GM21737 (cell line): ENCODE data around the gene KLHL26.
"Not testable (repeated sequence)": the region's sequence is repeated elsewhere in the genome, so short reads cannot be mapped to it uniquely, and the experiment has no call there.

ENCODE experiments used
- ATAC-seq: cut with Tn5 transposase; IDR thresholded peaks from one replicate; pipeline ENCODE4 v1.9.1; 2021; ENCODE audit warnings: mild to moderate bottlenecking, moderate library complexity; ENCODE audit not compliant: unreplicated experiment

KLHL26 gene, protein sequence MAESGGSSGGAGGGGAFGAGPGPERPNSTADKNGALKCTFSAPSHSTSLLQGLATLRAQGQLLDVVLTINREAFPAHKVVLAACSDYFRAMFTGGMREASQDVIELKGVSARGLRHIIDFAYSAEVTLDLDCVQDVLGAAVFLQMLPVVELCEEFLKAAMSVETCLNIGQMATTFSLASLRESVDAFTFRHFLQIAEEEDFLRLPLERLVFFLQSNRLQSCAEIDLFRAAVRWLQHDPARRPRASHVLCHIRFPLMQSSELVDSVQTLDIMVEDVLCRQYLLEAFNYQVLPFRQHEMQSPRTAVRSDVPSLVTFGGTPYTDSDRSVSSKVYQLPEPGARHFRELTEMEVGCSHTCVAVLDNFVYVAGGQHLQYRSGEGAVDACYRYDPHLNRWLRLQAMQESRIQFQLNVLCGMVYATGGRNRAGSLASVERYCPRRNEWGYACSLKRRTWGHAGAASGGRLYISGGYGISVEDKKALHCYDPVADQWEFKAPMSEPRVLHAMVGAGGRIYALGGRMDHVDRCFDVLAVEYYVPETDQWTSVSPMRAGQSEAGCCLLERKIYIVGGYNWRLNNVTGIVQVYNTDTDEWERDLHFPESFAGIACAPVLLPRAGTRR

DNA sequence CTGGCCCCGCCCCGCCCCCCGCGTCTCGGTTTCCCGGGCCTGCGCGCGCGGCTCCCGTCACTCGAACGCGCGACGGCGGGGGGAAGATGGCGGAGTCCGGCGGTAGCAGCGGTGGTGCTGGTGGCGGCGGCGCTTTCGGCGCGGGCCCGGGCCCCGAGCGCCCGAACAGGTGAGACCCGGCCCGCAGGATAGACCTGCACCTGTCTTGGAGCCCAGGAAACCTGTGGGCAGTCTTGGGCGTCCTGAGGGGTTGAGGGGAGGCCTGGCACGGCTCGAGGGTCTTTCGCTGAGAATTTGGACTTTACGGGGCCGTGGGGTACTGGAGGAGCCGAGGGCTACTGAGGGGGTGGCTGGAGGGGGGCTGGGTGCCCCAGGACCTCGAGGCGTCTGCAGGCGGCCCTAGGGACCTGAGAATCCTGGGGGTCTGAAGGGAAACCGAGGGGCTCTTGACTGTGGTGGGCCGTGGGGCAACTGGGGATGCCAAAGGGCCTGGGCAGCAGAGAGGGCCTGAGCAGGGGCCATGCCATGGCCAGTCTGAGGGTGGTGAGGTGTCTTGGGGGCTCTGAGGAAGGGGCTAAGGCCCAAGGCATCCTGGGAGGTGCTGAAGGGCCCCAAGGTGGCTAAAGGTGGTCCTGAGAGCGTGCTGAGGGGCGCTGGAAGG is at the start of gene KLHL26:
TSS of gene KLHL26 (plus strand) at position 60 of the 661 bp plus-strand sequence. CDS start at position 87, 27 bp downstream.
- no peak for ATAC-seq

DNA sequence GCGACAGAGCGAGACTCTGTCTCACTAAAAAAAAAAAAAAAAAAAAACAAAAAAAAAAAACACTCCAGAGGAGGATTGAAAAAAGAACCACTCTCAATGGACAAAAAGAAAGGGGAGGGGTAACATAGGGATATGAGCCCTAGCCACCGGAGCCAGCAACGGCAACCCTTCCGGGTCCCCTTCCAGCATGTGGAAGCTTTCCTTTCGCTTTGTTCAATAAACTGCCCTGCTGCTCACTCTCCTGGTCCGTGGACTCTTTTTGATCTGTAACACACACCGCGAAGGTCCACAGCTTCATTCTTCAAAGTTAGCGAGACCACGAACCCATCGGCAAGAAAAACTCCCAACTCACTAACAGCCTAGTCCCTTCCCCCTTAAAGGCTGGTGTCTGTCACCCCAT is 49.3 kb upstream of the KLHL26 start:
- ATAC-seq, result no peak

DNA sequence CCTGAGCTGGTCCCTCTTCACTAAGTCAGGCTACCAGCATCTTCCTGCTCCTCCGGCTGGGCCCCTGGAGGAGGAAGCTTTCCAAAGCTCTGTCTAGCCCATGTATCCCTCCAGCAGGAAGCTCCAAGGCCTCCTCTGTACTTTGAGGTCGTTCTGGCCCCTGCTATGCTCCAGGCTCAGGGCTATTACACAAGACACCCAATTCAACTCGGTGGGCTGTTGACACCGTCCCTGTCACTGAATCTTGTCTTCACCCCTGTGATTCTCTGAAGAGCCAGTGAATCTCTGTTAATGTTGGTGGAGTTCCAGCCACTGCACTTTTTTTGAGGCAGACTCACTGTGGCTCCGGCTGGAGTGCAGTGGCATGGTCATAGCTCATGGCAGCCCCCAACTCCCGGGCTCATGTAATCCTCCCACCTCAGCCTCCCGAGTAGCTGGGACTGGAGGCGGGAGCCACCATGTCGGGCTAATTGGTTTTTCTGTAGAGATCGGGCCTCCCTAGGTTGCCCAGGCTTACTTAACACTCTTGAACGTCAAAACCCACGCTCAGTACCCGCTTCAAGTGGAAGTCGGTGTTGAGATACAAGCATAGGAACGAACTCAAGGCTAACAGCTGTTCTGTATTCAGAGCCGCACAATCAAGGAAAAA is 48.7 kb upstream of the KLHL26 start:
- no peak for ATAC-seq

DNA sequence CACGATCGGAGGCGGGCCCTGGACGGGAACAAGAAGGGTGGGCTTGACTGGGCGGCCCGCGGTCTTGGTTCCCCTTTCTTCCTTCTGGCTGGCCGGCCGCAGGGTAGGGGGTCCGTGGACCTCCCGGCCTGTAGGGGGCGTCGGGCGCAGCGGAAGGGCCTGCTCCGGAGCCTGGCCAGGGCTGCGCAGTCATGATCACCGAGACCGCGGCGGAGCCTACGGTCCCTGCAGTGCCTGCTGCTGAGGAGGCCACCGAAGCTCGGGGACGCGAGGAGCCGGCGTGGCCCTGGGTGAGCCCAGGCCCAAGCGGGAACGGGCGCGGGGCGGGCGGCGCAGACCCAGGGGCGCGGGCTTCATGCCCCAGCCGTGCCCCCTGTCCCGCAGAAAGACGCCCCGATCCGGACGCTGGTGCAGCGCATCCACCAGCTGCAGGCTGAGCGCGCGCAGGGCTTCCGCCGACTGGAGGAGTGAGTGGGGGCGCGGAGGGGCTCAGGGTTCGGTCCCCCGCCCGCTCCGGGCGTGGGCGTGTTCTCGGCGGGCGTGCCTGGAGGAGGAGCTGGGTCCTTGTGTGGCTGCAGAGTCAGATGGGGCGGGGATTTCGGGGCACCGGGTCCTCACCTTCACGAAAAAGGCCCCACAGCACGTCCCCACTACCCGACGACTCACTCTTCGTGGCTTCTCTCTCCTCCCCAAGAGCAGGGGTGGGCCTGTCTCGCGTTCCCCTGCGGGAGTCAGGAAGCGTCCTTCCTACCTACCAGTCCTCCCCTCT is 48.0 kb upstream of the KLHL26 start, which contains the start of gene REX1BD:
TSS of gene REX1BD (plus strand) at position 188 of the 769 bp plus-strand sequence. CDS start at position 192, 4 bp downstream.
- ATAC-seq, result peak; percentile 72

DNA sequence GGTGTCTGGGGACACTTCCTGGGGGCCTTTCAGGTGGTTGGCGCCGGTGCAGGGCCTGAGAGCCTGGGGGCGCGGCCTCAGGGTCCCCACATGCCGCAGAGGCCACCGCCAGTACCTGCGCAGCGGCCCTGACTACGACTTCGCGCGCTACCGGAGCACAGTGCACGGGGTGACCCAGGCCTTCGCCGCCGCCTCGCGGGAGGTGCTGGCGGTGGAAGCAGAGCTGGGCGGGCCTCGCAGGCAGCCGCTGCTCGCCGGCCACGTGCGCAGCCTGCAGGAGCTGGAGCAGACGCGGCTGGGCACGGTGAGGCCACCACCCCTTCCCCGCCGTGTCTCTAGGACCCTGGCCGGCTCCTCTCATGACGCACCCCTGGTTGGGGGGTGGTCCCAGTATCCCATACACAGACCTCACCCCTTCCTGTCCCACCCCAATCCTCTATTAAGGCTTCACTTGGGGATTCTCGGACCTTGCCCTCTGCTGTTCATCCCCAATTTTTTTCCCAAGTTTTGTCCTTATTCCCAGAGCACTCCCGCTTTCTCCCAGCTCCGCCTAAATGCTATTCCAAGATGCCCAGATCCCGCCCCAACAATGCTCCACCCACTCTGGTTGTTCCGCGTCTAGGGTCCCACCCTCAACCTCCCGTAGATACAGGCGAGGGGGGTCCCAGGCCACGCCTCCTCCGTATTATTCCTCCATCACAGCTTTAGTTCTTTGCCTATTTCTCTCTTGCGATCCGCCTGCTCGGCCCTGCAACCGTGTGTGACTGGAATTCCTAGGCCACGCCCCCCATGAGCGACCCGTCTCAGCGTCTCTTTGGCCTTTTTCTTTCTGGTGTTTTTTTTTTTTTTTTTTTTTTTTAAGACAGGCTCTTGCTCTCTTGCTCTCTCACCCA is 47.2 kb upstream of the KLHL26 start:
- peak; percentile 39 for ATAC-seq

DNA sequence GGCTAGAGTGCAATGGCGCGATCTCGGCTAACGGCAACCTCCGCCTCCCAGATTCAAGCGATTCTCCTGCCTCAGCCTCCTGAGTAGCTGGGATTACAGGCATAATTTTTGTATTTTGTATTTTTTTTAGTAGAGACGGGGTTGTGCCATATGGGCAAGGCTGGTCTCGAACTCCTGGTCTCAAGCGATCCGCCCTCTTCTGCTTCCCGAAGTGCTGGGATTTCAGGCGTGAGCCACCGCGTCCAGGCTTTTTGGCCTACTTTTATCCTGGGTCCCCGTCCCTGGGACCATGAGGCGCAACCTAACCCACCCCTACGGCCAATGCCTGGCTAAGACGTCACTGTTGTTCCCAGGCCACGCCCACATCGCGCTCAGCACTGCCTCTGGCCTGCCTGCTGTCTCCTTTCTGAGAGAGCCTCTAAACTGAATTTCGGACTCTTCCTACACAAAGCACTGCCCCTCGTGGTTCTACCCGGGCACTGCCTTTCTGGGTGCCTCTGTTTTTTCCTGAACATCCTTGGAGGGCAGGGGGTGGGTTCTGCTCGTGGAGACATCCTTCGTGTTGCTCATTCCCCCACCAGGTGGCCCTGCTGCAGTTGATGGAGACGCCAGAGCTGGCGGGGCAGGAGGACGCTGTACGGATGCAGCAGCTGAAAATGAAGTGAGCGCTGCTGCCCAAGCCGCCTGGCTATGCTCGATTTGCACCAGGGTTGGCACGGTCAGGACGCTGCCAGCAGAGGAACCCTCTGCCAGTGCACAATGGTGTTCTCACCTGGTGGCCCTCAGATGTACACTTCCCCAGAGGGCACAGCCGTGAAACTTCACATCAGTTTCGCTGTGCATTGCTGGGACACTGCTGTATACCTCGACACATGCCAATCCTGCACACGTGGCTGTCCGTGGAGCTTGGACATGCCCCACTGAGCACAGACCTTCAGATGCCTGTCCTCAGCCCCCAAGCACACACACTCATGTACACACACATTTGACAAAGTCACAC is 46.3 kb upstream of the KLHL26 start:
- no peak for ATAC-seq

DNA sequence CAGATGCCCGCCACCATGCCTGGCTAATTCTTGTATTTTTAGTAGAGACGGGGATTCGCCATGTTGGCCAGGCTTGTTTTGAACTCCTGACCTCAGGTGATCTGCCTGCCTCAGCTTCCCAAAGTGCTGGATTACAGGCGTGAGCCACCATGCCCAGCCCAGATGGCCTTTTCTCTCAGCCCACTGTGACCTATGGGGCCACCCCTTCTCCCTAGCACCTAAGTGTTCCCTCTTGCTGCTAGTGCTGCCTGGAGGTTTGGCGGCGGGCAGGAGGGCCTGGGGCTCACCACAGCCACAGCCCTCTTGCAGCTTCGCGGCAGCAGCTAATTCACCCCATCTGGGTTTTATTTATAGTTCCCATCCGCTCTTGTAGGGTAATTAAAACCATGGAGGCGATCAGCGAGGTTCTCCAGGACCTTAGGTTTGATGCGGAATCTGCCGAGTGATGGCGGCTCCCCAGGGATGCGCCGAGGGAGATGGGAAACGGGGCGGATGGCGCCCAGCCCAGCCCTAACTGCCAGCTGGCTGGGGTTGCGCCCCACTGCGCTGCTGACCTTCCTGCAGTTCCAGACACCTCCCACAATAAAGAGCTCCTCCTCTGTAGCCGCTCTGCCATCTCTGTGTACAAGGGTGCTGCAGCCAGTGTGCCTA is 45.0 kb upstream of the KLHL26 start:
- no peak for ATAC-seq

DNA sequence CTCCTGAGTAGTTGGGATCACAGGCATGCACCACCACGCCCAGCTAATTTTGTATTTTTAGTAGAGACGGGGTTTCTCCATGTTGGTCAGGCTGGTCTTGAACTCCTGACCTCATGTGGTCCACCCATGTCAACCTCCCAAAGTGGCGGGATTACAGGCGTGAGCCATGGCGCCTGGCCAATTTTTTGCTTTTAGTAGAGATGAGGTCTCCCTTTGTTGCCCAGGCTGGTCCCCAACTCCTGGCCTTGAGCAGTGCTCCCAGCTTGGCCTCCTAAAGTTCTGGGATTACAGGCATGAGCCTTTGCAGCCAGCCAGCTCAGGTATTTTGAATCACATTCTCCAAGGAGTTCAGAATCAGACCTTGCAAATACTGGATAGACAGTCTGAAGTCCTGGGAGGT is 44.1 kb upstream of the KLHL26 start:
- ATAC-seq, result not testable (repeated sequence)

DNA sequence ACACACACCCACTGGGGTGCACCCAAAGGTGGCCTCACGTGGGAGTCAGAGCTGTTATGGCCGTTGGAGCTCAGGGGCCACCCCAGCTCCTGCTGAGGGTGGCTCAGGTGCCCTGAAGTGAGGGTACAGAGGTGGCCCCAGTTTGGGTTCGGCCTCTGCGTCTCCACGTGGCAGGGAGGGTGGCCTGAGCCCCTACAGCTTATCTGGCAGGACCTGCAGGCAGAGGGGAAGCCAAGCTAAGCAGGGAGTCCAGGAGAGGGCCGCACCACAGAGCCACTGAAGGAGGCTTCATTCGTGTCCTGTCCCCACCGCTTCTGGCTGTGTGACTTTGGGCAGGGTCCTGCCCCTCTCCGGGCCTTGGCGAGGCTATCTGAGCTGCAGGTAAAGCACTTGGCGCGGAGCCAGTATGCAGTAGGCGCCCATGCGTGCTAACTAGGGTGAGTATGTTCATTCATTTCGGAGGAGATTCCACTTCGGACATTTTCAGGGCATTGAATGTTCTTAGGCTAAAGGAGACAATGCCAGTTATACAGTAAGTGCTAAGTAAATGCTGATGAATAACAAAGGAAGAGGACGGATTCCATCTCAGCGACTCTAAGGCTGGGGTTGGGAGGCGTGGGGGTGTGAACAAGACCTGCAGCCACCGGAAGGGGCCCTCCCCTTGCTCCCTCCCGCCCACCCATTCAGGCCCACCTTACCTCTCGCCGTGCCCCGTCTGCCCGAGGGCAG is 43.3 kb upstream of the KLHL26 start:
- ATAC-seq, result no peak

DNA sequence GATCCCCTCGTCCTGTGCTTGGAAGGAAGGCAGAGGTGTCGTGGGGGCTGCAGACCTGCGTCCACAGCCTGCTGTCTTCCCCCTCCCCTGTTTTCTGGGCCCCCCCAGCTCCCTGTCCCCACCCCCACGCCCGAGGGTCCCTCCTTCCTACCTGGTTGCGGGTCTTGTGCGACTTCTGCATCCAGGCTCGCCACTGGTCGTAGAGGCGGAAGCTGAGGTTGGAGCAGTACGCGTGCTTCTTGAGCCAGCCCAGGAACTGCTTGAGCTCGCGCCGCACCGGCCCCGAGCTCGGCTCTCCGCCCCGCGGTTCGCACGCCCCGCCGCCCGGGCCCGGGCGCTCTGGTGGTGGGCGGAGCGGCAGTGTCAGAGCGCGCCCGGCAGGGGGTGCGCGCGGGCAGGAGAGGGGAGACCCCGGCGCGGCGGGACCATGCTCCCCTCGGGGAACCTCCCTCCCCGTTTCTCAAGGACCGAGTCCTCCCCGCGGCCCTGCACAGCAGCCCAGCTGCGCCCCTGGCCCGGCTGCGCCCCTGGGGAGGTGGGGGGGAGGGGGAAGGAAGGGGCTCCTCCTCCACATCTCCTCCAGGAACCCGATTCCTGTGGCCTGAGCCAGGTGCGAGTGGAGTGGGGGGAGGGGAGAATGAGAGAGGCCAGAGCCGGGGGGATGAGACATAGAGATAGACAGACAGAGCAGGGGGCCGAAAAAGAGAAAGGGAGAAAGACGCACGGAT is 42.6 kb upstream of the KLHL26 start:
- ATAC-seq, result no peak

DNA sequence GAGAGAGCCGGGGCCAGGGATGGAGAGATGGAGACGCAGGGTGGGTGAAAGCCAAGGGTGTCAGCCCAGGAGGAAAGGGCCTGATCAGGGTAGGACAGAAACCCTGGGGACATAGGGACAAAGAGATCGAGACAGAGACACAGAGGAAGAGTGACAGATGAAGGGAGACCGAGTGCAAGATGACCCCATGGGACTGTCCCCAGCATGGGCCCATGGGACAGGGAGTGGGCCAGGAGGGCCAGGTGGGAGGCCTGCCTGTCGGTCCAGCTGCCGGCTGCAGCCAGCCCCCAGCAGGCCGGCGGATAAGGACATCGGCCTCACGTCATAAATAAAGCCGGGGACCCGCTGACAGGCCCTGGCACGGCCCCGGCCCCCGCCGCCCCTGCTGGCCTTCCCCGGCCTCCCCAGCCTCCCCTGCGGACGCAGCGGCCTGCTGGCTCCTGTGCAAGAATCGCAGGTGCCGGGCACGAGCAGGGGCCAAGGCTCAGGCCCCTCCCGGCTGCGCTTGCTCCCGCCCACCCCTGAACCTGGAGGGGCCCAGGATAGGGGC is 41.9 kb upstream of the KLHL26 start:
- ATAC-seq, result no peak

DNA sequence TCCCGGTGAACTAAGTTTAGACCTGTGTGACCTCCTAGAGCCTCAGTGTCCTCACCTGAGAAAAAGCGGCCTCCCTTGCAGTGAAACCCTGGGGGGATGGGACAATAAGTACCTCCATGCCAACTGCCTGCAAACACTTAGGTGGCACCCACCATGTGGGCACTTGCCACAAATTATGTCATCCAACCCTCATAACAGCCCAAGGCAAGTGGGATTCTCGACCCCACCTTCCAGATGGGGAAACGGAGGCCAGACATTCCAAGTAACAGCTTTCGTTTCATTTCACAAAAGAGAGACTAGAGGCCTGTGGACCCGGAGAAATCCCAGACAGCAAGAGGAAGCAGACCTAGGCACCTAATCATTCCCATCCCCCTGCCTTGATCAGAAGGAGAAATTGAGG is 41.4 kb upstream of the KLHL26 start:
- ATAC-seq, result no peak

DNA sequence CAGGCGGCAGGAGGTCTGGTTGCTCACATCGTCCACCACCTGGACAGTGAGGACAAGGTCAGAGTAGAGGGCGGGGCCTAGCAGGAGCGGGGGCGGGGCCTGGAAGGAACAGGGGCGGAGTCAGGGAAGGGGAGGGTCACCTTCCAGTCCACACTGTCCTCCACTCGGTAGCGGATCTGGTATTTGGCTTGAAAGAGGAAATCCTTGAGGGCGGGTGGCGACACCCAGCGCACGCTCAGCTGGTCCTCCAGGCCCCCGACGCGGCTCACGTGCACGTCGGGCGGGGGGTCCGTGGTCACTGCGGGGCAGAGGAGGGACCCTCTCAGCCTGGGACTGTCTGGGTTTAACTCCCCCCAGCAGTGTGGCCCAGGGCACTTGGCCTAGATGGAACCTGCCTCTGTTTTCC is 40.1 kb upstream of the KLHL26 start:
- no peak for ATAC-seq

DNA sequence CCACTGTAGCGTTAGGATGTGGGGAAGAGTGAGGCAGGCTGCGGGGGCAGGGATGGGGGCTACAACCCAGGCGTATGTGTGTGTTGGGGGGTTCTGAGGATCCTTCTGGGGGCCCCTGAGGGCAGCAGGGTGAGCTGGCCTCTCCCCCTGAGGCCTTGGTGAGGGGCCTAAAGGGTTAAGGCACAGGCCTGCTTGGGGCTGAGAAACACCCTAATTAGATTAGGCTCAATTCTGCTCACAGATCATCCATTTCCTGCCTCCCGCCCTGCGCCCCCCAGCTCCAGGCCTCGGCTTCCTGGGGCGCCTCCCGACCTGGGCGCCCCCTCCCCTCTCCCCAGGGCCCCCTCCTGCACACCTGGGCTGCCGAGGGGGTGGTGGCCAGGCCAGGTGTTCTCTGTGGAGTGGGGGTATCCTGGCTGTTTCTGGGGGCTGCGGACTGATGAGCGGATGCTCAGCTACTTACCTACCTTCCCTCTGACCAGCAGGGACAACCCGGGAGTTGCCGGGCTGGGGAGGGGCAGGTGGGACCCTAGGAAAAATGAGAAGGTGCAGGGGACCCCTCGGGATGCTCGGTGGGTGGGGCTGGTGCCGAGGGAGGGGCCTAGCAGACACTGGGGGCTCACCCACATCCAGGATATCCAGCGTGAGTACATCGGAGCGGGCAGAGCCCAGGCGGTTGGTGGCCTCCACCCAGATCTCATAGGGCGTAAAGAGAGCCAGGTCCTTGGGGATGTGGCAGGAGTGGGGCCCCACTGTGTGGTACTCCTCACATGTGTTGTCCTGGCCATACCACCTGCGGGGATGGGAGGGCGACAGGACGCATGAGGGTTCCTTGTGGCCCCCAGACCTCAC is 38.8 kb upstream of the KLHL26 start:
- ATAC-seq, result no peak

DNA sequence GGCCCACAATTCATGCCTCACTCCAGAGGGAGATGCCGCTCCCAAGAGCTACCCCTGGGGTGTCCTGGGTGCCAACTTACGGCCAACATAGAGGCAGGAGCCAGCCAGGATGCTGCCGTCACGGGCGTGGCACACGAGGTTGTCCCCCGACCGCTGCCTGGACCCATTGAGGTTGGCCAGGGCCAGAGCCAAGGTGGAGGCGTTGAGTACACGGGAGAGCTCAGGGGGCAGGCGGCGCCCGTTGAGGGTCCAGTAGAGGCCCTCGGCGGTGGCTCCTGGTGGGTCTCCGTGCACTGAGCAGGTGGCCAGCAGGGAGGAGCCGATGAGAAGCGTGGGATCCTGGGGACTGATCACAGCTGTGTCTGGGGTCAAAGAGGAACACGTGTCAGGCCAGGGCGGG is 37.3 kb upstream of the KLHL26 start:
- ATAC-seq, result no peak
